ENCODE data around the gene SRRM2.
A peak's percentile ranks its signal among the peaks of the same experiment; 100 is the strongest.
"Not testable (repeated sequence)": the region's sequence is repeated elsewhere in the genome, so short reads cannot be mapped to it uniquely, and the experiment has no call there.

The SRRM2 gene

DNA sequence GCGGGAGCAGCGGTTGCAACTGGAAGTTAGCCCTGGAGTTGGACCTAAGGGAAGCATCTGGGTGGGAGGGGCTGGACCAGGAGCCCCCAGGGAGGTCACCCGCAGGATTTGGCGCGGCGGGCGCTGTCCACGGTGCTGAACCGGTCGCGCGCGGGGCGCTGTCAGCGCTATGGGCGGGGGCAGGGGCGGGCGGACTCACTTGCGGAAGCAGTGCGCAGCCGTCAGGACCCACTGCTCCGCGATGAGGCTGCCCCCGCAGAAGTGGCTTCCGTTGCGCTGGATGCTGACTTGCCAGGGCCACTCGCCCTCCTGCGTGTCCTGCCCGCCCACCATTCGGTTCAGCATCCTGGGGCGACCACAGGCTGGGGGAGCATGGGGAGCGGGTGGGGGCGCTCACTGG is 36.9 kb upstream of the SRRM2 start:
- DNase-seq, result no peak

DNA sequence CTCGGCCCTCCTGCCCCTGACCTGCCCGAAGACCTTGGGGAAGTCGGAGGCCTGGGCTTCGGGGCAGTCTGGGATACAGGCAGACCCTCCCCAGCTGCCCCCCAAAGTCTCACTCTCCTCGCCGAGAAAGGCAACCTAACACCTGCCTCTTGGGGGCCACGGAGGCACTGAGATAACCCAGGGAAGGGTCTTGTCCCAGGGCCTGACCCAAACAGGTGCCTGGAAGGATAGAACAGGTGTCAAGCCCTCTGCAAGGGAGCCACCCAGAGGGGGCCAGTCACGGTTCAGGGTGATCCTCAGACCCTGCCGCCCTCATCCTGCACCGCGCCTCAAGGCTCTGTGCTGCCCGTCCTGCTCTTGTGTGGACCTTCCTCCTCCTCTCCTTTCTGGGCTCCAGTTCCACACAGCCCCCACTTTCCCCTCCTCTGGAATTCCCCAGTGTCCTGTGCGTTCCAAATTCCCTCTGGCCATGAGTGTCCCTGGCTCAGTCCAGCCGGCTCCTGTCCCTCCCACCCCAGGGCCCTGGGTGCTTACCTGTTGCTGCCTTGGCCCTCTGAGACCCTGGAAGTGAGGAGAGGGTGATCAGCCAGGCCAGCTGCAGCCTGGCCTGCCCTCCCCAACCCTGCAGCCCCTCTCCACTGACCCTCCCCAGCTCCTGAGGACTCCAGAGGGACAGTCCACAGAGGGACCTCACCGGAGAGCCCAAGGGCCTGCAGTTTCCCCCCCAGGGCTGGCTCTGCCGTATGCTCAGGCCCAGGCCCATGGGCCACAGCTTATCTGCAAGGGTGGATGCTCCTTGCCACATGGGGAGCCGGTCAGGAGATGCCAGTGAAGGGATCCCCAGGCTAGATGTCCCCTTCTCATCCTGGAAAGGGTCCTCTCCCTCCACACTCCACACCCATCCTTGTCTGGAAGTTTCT is 36.2 kb upstream of the SRRM2 start:
- no peak for DNase-seq

DNA sequence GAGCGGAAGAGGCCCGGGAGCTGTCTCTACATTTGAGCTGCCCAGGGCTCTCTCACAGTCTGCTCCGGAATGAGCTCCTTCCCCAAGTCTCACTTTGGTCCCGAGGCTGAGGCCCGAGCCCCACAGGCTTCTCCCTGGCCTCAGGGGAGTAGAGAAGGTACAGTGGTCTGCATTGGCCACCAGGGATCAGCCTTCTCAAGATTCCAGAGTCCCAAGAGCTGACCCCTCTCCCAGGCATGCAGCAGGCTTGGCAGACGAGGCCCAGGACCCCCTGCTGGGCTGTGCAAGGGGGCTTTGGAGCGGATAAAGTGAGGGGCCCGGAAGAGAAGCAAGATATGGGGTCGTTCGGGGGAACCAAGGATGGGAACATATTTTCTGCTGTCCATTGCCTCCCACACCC is 35.5 kb upstream of the SRRM2 start:
- no peak for DNase-seq

DNA sequence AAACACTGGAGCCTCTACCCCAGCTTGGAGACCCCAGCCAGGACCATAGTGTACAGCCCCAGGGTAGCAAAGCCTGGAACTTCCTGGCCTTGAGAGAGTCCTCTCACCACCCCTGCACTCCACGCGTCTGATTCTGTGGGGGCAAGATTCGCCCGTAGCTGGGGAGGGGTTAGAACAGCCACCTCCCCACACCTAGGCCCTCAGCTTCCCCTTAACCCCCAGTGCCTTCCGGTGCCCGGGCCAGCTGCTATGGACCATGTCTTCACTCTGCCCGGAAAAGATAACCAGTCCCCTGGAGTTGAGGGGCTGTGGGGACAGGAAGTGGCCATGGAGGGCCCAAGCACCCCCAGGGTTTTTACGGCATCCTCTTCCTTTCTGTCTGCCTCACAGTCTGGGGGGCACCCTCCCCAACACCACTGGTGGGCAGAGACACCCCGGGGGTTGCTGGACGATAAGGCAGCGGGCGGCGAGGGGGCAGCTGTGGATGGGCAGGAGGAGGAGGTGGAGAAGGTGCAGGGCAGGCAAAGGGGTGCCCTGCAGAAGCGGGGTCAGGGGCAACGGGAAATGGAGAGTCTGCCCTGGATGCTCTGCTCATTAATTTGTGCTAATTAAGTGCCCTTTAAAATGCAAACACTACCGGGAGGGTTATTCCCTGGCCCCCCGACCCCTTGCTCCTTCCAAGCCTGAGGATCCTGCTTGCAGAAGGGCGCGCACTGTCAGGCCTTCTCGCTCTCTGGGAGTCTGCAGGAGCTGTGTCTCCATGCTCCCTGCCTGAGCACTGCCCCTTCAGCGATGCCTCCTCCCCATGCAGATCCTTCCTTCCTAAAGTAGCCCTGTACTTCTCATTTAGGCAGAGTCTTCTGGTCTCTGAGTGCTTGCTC is 34.8 kb upstream of the SRRM2 start:
- DNase-seq, result no peak

DNA sequence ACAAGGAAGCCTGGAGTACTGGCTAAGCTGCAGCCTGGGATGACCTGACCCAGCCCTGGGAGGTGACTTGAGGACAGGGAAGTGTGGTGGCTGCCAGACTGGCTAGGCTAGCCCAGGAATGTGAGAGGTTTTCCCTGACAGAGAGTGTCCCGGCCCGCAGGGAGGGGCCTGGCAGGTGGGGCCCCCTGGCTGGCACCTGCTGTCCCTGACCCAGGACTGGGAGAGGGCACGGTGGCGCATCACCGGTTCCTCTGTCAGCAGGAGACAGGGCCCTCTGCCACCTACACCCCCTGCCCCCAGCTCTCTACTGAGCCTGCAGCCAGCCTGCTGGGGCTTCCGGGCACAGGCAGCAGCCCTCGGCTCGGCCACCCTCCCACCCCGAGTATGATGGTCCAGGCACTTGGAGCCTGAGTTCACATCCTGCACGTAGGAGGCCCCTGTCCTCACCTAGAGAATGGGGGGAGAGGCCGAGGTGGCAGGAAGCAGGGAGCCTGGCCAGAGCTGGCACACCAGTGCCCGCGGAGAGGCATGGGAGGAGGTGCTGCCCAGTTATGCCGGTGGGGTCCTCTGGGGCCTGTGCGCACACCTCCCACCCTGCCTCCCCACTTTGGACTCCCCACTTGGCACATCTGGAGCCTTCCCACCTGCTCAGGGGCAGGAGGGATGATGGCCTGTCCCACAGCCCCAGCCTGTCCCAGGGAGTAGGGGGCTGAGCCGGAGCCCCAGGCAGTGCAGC is 32.9 kb upstream of the SRRM2 start:
- DNase-seq, result no peak

DNA sequence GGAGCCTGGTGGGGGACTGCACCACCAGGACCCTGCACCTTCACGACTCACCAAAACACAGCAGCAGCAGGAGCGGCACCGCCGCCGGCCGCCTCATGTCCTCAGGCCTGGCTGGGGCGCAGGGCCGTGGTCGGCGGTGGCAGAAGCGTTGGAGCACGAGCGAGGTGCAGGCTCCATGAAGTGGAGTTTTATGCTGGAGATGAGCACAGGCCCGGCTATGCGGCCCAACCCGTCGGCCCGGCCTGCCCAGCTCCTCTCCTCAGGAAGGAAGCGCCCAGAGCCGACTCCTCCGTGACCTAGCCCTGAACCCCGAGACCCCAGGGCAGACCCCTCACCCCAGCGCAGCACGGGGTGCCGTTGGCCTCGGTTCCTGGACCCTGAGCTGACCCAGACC is 32.4 kb upstream of the SRRM2 start, which contains the start of gene PRSS27:
PRSS27 (minus strand) TSS at position 161 of the 394 bp plus-strand sequence; CDS start at position 97, 64 bp downstream.
- no peak for DNase-seq

DNA sequence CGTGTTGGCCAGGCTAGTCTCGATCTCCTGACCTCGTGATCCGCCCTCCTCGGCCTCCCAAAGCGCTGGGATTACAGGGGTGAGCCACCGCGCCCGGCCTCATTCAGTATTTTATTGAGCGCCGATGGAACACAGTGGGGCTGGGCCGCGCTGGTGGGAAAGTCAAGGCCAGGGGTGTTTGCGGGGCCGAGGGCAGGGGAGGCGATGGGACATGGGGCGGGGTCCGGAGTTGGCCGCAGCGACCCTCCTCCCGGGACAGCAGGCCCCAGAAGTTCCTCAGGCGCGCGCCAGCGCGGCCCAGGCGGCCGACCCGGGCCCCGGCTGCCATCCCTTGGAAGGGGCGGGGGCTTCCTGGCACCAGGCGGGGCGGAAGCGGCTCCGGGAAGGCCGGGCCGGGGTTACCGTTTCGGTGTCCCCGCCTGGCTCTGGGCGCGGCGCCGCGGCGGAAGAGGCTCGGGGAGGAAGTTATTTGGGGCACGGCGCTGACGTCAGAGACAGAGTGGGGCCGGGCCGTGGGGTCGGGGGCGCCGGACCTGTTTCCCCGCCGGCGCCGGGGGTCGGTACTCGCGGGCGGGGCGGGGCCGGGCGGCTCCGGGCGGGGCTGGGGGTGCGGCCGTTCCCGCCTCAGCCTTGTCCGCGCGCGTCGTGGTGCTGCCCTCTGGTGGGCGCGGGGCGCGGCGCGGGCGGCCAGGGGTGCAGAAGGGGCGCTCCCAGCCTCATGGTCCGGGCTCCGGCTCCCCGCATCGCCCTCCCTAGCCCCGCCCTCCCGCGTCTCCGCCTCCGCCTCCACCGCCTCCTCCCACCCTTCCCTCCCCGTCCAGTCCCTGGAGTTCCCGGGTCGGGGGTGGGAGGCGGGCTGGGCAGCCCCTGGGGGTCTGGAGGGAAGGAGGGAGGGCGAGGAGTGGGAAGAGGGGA is 31.5 kb upstream of the SRRM2 start:
- peak; percentile 66 to 87 for DNase-seq

DNA sequence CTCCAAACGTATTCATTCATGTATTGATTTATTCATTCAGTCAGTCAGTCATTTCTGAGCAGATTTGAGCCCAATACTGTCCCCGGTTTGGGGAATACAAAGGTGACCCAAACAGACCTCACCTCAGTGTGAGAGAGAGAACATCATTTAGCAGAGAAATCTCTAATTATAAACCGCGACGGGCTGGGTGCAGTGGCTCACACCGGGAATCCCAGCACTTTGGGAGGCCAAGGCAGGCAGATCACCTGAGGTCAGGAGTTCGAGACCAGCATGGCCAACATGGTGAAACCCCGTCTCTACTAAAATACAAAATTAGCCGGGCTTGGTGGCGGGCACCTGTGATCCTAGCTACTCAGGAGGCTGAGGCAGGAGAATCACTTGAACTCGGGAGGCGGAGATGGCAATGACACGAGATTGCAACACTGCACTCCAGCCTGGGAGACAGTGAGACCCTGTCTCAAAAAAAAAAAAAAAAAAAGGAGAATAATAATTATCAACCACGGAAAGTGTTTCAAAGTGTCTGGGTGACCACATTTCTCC is 30.7 kb upstream of the SRRM2 start:
- not testable (repeated sequence) for DNase-seq

DNA sequence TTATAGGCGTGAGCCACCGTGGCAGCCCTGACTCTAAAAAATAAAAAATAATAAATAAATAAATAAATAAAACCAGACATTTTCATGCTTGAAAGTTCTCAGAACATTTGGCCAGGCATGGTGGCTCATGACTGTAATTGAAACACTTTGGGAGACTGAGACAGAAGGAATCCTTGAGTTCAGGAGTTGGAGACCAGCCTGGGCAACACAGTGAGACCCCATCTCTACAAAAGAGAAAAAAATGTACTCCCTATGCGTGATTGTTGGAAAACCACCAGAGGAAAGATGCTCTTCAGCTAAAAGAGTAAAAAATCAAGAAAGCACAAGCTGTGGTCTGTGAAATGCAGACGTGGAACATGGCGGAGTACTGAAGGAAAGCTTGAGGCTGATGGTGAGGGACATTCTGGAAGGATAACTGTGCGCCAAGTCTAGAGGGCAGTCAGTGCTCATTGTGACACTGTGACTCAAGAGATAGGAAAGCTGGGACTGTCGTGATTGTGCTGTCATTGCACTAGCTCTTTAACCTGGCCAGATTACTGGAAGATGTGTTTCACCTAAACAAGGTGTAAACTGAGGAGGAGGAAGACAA is 28.3 kb upstream of the SRRM2 start:
- no peak for DNase-seq

DNA sequence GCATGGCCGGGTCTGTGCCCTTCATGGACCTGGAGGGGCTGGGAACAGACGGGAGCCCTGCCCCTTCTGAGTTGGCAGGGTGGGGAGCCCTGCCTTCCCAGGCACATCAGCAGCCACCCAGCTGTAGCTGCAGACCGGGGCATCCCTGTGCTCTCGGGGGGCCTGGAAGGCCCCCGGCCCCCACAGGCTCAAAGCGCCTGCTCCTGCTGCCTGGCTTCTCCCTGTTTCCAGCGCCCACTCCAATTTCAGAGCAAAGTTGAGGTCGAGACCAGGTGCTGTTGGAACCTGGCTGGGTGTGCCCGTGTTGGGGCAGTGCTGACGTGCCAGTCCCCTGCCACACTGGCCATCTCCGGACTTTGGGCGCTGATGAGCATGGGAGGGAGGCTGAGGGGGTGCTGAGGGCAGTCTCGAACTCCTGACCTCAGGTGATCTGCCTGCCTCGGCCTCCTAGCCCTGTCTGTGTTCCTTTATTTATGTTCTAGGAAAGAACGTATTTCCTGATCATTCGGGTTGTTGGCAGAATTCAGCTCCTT is 27.6 kb upstream of the SRRM2 start:
- DNase-seq, result no peak

DNA sequence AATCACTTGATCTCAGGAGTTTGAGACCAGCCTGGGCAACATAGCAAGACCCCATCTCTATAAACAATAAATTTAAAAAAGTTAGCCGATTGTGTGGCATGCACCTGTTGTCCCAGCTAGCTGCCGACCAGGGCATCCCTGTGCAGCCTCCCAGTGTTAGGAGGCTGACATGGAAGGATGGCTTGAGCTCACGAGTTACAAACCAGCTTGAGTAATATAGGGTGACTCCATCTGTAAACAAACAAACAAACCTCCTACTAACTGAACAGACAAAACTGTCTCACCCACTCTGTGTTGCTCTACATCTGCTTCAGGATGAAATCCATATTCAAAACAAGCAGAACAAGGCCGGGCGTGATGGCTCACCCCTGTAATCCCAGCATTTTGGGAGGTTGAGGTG is 25.5 kb upstream of the SRRM2 start:
- DNase-seq, result no peak

DNA sequence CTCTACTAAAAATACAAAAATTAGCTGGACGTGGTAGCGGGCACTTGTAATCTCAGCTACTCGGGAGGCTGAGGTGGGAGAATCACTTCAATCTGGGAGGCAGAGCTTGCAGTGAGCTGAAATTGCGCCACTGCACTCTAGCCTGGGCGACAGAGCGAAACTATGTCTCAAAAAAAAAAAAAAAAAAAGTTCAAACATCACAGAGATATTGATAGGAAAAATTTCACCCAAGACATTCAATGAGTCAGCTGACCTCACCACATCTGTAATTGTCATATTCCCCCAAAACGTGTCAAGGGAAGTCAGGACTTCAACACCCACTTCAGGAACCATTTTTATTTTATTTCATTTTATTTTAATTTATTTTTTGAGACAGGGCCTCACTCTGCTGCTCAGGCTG is 24.4 kb upstream of the SRRM2 start:
- DNase-seq, result no peak

DNA sequence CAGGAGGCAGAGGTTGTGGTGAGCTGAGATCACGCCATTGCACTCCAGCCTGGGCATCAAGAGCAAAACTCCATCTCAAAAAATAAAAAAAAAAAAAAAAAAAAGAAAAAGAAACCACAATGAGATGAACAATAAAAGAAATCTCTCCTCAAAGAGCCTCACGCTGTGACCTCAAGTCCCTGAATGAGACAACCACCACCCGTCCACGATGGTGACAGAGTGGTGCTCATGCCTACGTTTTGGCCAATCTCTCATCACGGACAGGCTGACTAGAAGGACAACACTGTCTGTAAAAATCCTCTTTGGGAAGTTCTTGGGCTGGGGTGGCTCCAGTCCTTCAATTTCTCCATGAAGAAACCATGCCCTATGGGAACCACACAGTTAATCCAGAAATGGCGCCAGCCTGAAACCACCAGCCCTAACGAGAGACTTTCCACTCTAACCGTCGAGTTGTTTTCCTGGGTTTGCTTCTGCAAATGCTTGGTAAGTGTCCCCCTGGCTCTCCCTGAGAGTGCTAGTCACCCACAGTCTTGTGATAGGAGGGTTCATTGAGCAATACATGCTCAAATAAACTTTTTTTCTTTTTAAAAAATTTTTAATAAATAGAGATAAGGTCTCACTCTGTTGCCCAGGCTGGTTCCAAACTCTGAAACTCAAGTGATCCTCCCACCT is 17.5 kb upstream of the SRRM2 start:
- DNase-seq, result no peak

DNA sequence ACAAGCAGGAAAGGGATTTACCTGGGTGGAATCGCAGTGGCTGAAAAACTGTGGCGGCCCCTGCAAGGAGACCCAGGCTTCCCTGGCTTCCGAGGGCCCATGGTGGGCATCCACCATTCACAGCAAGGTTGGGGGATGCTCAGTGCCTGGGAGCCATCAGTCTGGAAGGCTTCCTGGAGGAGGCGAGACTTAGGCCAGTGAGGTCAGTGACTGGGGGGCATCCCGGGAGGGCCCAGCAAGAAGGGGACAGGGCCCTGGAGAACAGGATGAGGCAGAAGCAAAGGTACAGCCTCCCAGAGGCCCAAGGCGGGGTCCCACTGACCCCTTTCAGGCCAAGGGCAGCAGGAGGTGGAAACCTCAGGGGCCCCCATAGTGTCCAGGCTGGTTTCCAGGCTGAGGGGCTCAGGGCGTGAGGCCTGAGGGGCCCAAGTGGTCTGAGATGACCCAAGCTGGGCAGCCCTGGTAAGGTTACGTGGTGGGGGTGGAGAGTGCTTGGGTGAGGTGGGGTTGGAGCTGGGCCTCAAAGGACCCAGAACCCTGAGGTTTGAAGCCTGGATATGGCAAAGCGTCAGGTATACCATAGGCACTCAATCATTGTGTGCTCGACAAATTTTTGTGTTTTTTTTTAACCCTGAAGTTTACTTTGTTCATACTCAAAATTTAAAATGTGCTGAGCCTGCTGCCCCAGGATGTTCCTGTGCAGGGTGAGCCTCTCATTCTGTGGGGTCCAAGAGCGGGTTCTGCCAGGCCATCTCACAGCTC is 15.8 kb upstream of the SRRM2 start:
- DNase-seq, result no peak

DNA sequence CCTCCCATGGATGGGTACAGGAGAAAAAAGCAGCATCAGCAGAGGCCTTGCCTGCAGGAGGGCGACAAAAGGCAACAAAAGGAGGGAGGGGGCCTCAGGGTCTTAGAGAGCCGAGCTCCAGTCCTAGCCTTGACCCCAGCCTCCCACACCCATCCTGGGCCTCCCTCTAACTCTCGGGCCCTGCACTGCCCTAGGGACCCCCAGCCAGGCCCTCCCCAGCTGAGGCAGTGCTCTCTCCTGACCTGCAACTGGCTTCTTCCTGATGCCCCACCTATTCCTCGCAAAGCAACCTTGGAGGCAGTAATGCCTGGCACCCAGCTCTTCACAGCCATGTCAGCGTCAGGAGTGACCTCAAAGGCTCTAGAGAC is 15.2 kb upstream of the SRRM2 start:
- no peak for DNase-seq

DNA sequence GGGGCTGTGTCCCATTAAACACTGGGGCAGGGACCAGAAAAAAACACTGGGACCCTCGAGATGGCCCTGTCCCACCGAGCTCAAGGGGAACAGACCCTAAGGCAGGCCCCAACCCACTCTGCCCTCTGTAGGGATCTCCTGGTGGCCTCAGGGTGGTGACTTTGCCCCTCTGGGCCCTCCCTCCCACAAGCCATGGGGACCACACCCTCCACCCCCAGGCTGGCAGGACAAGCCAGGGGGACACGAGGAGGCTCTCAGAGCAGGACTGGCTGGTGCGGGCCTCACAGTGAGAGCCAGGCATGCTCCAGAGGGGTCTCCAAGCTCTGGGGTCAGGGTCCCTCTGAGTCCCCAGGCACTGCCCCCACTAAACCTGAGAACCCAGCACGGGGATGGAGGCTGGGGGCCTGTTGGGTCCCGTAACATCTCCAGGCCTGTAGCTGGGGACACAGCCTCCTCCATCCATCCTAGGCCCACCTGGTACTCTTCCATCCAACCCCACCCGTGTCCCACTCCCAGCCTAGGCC is 14.5 kb upstream of the SRRM2 start:
- no peak for DNase-seq

DNA sequence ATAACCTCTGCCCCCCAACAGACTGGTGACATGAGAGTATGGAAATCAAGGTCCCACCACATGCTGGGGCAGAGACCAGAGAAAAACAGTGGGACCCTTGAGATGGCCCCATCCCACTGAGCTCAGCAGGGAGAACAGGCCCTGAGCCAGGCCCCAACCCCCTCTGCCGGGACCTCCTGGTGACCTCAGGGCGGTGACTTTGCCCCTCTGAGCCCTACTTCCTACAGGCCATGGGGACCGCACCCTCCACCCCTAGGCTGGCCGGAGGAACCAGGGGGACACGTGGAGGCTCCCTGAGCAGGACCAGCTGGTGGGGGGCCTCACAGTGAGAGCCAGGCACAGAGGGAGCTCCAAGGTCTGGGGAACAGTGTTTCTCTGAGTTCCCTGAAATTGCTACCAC is 13.8 kb upstream of the SRRM2 start:
- DNase-seq, result no peak

DNA sequence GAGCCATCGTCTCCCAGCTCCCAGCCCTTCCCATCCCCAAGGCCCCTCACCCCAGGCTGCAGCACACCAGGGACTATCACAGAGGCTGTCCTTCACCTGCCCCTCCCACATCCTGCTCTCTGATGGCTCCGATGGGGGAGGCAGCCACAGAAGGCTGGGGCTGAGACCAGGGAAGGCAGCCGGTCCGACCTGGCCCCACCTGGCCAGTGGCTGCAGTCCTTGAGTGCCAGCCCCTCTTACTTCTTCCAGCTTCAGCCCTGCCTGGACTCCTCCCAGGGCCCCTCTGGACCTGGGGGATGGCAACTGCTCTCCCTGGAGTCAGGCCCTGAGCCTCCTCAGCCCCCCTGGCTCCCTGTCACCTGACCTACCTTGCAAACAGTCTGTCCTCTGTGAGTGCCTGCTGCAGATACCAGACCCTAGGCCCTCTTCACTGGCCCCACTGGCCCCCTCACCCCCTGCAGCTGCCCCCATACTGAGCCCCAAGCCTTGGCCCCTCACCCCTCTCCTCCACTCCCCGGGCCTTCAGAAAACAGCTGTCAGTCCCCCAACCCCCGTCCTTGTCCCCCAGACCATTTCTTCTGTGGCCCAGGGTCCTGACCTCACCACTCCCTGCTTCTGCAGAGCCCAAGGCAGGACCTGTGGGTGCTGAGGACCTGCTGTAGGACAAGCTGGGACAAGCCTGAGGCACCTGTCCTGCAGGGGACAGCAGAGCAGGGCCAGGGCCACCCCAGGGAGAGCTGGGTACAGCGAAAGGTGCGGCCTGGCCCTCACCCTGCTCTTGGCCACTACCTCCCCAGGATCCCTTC is 12.6 kb upstream of the SRRM2 start:
- no peak for DNase-seq

DNA sequence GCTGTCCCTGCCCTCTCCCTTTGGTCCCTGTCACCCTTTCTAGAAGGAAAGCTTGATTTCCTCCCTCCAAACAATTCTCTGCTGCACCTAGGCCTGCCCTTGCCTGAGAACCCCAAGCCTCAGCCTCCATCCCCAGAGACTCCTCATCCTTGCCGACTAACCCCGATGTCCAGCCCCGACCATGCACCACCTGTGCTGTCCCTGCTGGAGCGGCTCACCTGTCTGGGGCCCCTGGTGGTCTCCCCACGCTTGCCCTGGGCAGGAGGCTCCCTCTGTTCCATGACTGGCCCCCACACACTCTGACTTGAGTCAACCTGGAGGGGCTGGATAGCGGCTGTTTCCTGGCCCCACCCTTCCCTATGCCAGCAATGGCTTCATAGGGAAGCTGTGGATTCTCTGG is 12.0 kb upstream of the SRRM2 start:
- DNase-seq, result no peak
